Measurements from ENCODE around the gene PHF8. TPM values are rescaled to one million over a fixed set of nuclear protein-coding genes. Genes with fewer than 3 reads are reported as not detected.

Gene PHF8
- total and polyA plus RNA-seq, 2 experiments from 2014 or later, result 11.1 to 19.6 TPM

DNA sequence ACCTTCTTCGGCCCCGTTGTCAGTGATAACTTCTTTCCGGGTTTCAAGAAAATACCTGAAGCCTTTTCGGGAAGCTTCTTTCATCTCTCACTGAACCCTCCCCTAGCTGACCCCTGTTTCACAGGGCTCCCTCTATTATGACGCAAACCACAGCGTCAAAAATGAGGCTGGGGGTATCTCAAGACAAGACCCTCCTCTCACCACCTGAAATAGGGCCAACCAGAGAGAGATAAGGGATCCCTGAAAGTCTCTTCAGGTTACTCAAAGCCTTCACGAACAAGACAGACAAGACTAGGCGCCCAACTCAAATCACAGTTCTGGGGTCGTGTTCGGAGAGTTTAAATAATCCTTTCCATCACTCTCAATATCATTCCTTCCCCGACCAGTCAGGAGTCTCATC is 1.2 kb downstream of the PHF8 start:
- Histone ChIP-seq H3K27ac (peak overlapping the region; percentile 96), H3K36me3 (replicated peaks; ENCODE audit: insufficient read depth, low read depth) (no peaks in the 10 kb centered on the region), H3K4me1 (ENCODE audit: insufficient read depth) (peaks cover 4% of the 10 kb centered on the region), H3K27me3 (no peaks in the 10 kb centered on the region), H3K9me2 (replicated peaks; ENCODE audit: insufficient read depth) (no peaks in the 10 kb centered on the region), H3K4me2 (peak overlapping the region; percentile 92), H3K9me3 (ENCODE audit: low read depth) (no peaks in the 10 kb centered on the region), H2AFZ (peak overlapping the region; percentile 65), H4K20me1 (ENCODE audit: insufficient read depth, poor library complexity, severe bottlenecking) (no peaks in the 10 kb centered on the region), H3K4me3 (peak overlapping the region; percentile 46), H3K79me2 (peaks cover 23% of the 10 kb centered on the region)
- WGBS (ENCODE audit: low lambda C conversion rate, missing lambda C conversion rate), result 40% methylated on average over 9 of the region's 11 CpGs
- TF ChIP-seq EZH2phosphoT487 (IDR thresholded peaks at IDR 0.05; ENCODE audit: low read depth, severe bottlenecking, unreplicated experiment) (no peak), EZH2 (IDR thresholded peaks at IDR 0.05; ENCODE audit: borderline replicate concordance) (no peak)
- TF ChIP-seq, protein P1, sequence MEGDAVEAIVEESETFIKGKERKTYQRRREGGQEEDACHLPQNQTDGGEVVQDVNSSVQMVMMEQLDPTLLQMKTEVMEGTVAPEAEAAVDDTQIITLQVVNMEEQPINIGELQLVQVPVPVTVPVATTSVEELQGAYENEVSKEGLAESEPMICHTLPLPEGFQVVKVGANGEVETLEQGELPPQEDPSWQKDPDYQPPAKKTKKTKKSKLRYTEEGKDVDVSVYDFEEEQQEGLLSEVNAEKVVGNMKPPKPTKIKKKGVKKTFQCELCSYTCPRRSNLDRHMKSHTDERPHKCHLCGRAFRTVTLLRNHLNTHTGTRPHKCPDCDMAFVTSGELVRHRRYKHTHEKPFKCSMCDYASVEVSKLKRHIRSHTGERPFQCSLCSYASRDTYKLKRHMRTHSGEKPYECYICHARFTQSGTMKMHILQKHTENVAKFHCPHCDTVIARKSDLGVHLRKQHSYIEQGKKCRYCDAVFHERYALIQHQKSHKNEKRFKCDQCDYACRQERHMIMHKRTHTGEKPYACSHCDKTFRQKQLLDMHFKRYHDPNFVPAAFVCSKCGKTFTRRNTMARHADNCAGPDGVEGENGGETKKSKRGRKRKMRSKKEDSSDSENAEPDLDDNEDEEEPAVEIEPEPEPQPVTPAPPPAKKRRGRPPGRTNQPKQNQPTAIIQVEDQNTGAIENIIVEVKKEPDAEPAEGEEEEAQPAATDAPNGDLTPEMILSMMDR (IDR thresholded peaks at IDR 0.05; ENCODE audit: poor library complexity), result no peak
- DNase-seq (ENCODE audit: low spot score), result no peak

DNA sequence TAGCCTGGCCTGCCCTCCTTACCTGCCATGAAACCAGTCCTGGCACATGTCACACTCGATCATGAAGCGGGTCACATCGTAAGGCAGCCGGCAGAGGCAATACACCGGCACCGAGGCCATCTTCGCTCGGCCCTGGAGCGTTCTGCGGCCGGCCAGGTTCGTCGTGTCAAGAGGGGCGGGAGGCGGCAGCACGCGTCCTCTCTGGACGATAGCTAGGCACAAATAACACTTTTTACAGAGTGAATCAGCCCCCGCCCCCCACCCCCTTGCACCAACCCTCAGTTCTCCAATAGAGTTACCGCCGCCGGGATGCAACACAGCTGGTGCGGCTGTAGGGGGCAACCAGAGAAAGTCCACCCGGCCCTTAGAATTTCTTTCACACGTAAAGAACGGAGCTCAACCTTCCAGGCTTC is 1.7 kb downstream of the PHF8 start:
- Histone ChIP-seq H3K4me3 (peak overlapping the region; percentile 13), H3K9me2 (replicated peaks; ENCODE audit: insufficient read depth) (no peaks in the 10 kb centered on the region)
- WGBS (ENCODE audit: low lambda C conversion rate, missing lambda C conversion rate), result 46% methylated on average over 16 of the region's 26 CpGs

DNA sequence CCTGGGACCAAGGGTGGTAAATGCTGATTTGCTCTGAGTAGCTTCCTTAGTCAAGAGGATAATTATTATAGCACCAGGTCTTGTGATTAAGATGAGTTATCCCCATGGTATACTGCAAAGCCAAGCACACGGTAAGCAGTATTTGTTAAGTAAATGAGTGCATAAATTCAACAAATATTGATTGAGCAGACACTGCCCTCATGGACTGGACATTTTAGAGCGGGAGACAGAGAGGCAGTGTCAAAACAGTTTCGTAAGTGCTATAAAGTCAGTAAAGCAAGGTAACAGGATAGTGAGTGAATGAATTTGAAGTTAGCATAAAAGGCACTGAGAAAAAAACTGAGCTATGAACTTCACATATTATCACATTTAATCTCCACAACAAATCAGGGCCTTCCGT is 13.9 kb downstream of the PHF8 start:
- H3K79me2 ChIP-seq, result no peaks in the 10 kb centered on the region
- H3K4me1 ChIP-seq (ENCODE audit: insufficient read depth), result no peaks in the 10 kb centered on the region
- H3K9me2 ChIP-seq (replicated peaks; ENCODE audit: insufficient read depth), result no peaks in the 10 kb centered on the region
- H3K4me2 ChIP-seq, result no peak overlapping the region
- DNase-seq (ENCODE audit: low spot score), result no peak
- WGBS (ENCODE audit: low lambda C conversion rate, missing lambda C conversion rate), result 83% methylated on average over 4 of the region's 4 CpGs
- H3K27me3 ChIP-seq, result no peaks in the 10 kb centered on the region
- H3K36me3 ChIP-seq (replicated peaks; ENCODE audit: insufficient read depth, low read depth), result no peaks in the 10 kb centered on the region
- H4K20me1 ChIP-seq (ENCODE audit: insufficient read depth, poor library complexity, severe bottlenecking), result no peaks in the 10 kb centered on the region
- no peak overlapping the region for H2AFZ ChIP-seq
- no peak overlapping the region for H3K4me3 ChIP-seq
- H3K27ac ChIP-seq, result no peak overlapping the region
- TF ChIP-seq, protein P1 (IDR thresholded peaks at IDR 0.05; ENCODE audit: poor library complexity), result no peak
- TF ChIP-seq EZH2 (IDR thresholded peaks at IDR 0.05; ENCODE audit: borderline replicate concordance) (no peak), EZH2phosphoT487 (IDR thresholded peaks at IDR 0.05; ENCODE audit: low read depth, severe bottlenecking, unreplicated experiment) (no peak)
- no peaks in the 10 kb centered on the region for H3K9me3 ChIP-seq (ENCODE audit: low read depth)

More for the DNA sequence above, 1.7 kb downstream of the PHF8 start:
- H3K36me3 ChIP-seq (replicated peaks; ENCODE audit: insufficient read depth, low read depth), result no peaks in the 10 kb centered on the region
- peak; percentile 77 for DNase-seq (ENCODE audit: low spot score)
- no peaks in the 10 kb centered on the region for H4K20me1 ChIP-seq (ENCODE audit: insufficient read depth, poor library complexity, severe bottlenecking)
- no peaks in the 10 kb centered on the region for H3K27me3 ChIP-seq
- H3K27ac ChIP-seq, result no peak overlapping the region
- H2AFZ ChIP-seq, result peak overlapping the region; percentile 65
- peak overlapping the region; percentile 92 for H3K4me2 ChIP-seq
- peaks cover 4% of the 10 kb centered on the region for H3K4me1 ChIP-seq (ENCODE audit: insufficient read depth)
- TF ChIP-seq, protein P1 (IDR thresholded peaks at IDR 0.05; ENCODE audit: poor library complexity), result peak; percentile 42
- TF ChIP-seq EZH2phosphoT487 (IDR thresholded peaks at IDR 0.05; ENCODE audit: low read depth, severe bottlenecking, unreplicated experiment) (no peak), EZH2 (IDR thresholded peaks at IDR 0.05; ENCODE audit: borderline replicate concordance) (no peak)
- peaks cover 23% of the 10 kb centered on the region for H3K79me2 ChIP-seq
- no peaks in the 10 kb centered on the region for H3K9me3 ChIP-seq (ENCODE audit: low read depth)

Measured in hepatocyte (in vitro differentiated cells).